Measurements from ENCODE around the gene MBTPS1.

GRCh38 chr16:84041881-84042280 lies 74.9 kb downstream of the MBTPS1 start:
- TF ChIP-seq REST (IDR thresholded peaks at IDR 0.05), result no peak
- TF ChIP-seq, protein P1, sequence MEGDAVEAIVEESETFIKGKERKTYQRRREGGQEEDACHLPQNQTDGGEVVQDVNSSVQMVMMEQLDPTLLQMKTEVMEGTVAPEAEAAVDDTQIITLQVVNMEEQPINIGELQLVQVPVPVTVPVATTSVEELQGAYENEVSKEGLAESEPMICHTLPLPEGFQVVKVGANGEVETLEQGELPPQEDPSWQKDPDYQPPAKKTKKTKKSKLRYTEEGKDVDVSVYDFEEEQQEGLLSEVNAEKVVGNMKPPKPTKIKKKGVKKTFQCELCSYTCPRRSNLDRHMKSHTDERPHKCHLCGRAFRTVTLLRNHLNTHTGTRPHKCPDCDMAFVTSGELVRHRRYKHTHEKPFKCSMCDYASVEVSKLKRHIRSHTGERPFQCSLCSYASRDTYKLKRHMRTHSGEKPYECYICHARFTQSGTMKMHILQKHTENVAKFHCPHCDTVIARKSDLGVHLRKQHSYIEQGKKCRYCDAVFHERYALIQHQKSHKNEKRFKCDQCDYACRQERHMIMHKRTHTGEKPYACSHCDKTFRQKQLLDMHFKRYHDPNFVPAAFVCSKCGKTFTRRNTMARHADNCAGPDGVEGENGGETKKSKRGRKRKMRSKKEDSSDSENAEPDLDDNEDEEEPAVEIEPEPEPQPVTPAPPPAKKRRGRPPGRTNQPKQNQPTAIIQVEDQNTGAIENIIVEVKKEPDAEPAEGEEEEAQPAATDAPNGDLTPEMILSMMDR (IDR thresholded peaks at IDR 0.05; ENCODE audit: low read depth, low read length, missing input control), result no peak

Data from liver (tissue), 2 donors.